Esophagus muscularis mucosa (tissue), 3 donors: ENCODE measurements around the gene FAM89A.

ENCODE experiments used
- CTCF ChIP-seq, 3 experiments: fragments of 200-600 bp in 2 of 3; fragments of 450-650 bp in 1 of 3; sonication (generic) in 2 of 3; IDR thresholded peaks; one replicate each; pipeline ENCODE4 v1.5.1; 2017 to 2019; ENCODE audit warnings: antibody characterized with exemption in 3 of 3, mild to moderate bottlenecking in 2 of 3, moderate library complexity in 1 of 3
- POLR2A ChIP-seq: fragments of 450-650 bp; IDR thresholded peaks from one replicate; pipeline ENCODE4 v1.6.1; 2017; ENCODE audit warnings: antibody characterized with exemption, moderate library complexity, mild to moderate bottlenecking, low read depth
- POLR2AphosphoS5 ChIP-seq, 2 donors: sonication (generic); formaldehyde crosslinking; IDR thresholded peaks; one replicate each; pipeline ENCODE4 v1.6.1; 2017; ENCODE audit warnings: antibody characterized with exemption in 2 of 2

- TF ChIP-seq CTCF (IDR thresholded peaks at IDR 0.05) (no peak), POLR2A (no peak), POLR2AphosphoS5 (IDR thresholded peaks at IDR 0.05) (no peak)
These were observed 32.5 kb upstream of the FAM89A start for GRCh38 chr1:231072502-231073094.
